NCI-H69 (cell line): Measurements from ENCODE around the gene HOXB1.
A peak's percentile ranks its signal among the peaks of the same experiment; 100 is the strongest.

Experiments
- DNase-seq: peaks from one replicate; lab custom pipeline; 2025; lab: John Stamatoyannopoulos, UW

HOXB1 gene

GRCh38 chr17:48554412-48555257, 23.8 kb upstream of the HOXB1 start:
- peak; percentile 76 for DNase-seq

- DNase-seq, result peak; percentile 48
Observed at GRCh38 chr17:48553826-48554225, 23.0 kb upstream of the HOXB1 start.

- DNase-seq, result peak; percentile 59
Observed at GRCh38 chr17:48553190-48553547, 22.4 kb upstream of the HOXB1 start.

GRCh38 chr17:48552466-48553189, 21.8 kb upstream of the HOXB1 start:
- DNase-seq, result no peak

- DNase-seq, result no peak
Observed at GRCh38 chr17:48551596-48552465, 21.0 kb upstream of the HOXB1 start.

GRCh38 chr17:48551214-48551555, 20.4 kb upstream of the HOXB1 start:
- no peak for DNase-seq

GRCh38 chr17:48550502-48551213, 19.8 kb upstream of the HOXB1 start:
- DNase-seq, result no peak

GRCh38 chr17:48549914-48550501, 19.2 kb upstream of the HOXB1 start:
- DNase-seq, result no peak

GRCh38 chr17:48549281-48549630, 18.4 kb upstream of the HOXB1 start:
- DNase-seq, result peak; percentile 42

GRCh38 chr17:48548523-48549280, 17.9 kb upstream of the HOXB1 start:
- DNase-seq, result peak; percentile 57

- peak; percentile 87 for DNase-seq
Observed at GRCh38 chr17:48547808-48548522, 17.2 kb upstream of the HOXB1 start.

- DNase-seq, result peak; percentile 98
Observed at GRCh38 chr17:48546924-48547807, 16.4 kb upstream of the HOXB1 start.

GRCh38 chr17:48546137-48546923, 15.5 kb upstream of the HOXB1 start:
- DNase-seq, result peak; percentile 72

GRCh38 chr17:48545539-48545938, 14.7 kb upstream of the HOXB1 start:
- DNase-seq, result peak; percentile 50

GRCh38 chr17:48545022-48545375, 14.2 kb upstream of the HOXB1 start, which contains the start of gene HOXB2:
Gene HOXB2, minus strand, starts transcription at chr17:48545109. Its CDS starts 198 bp downstream, at chr17:48544911.
- peak; percentile 78 for DNase-seq

- peak; percentile 80 for DNase-seq
Observed at GRCh38 chr17:48544349-48545021, 13.7 kb upstream of the HOXB1 start.

GRCh38 chr17:48543854-48544348, 13.1 kb upstream of the HOXB1 start:
- DNase-seq, result peak; percentile 61
